H9 (cell line): ENCODE data around the gene SFXN5. TPM values are rescaled to one million over a fixed set of nuclear protein-coding genes. Genes with fewer than 3 reads are reported as not detected.
A peak's percentile ranks its signal among the peaks of the same experiment; 100 is the strongest.

Experiments used
- DNase-seq: peaks from one replicate; pipeline ENCODE4 v3.0.0-alpha.2; 2017
- H2AFZ ChIP-seq: one replicate; pipeline ENCODE4 v1.6.1; 2013; ENCODE audit warnings: mild to moderate bottlenecking, low read length, control low read depth, moderate library complexity
- H2AK5ac ChIP-seq: 2 replicates; pipeline ENCODE4 v1.6.1; 2013; ENCODE audit warnings: low read length, control low read depth, mixed read lengths; ENCODE audit not compliant: insufficient read length
- H2BK120ac ChIP-seq: one replicate; pipeline ENCODE4 v1.6.1; 2013; ENCODE audit warnings: low read depth, mild to moderate bottlenecking, low read length, control low read depth, inconsistent platforms; ENCODE audit not compliant: poor library complexity, severe bottlenecking
- H2BK12ac ChIP-seq: 2 replicates; pipeline ENCODE4 v1.6.1; 2013; ENCODE audit warnings: low read length, control low read depth, mixed read lengths, low read depth; ENCODE audit not compliant: insufficient read length
- H2BK15ac ChIP-seq: 2 replicates; pipeline ENCODE4 v1.6.1; 2013; ENCODE audit warnings: low read depth, low read length, control low read depth
- H2BK20ac ChIP-seq: one replicate; pipeline ENCODE4 v1.6.1; 2013; ENCODE audit warnings: low read depth, mild to moderate bottlenecking, low read length, control low read depth, inconsistent platforms; ENCODE audit not compliant: poor library complexity, severe bottlenecking
- H2BK5ac ChIP-seq: 2 replicates; pipeline ENCODE4 v1.6.1; 2013; ENCODE audit warnings: low read length, control low read depth, mixed read lengths; ENCODE audit not compliant: insufficient read length
- H3K14ac ChIP-seq: 2 replicates; pipeline ENCODE4 v1.6.1; 2013; ENCODE audit warnings: low read length, control low read depth; ENCODE audit not compliant: insufficient read depth
- H3K18ac ChIP-seq: 2 replicates; pipeline ENCODE4 v1.6.1; 2013; ENCODE audit warnings: low read depth, mild to moderate bottlenecking, mixed read lengths, low read length, control low read depth; ENCODE audit not compliant: insufficient read length
- H3K23ac ChIP-seq: 2 replicates; pipeline ENCODE4 v1.6.1; 2013; ENCODE audit warnings: low read length, control low read depth, mixed read lengths, low read depth; ENCODE audit not compliant: insufficient read length
- H3K23me2 ChIP-seq: 2 replicates; pipeline ENCODE4 v1.6.1; 2013; ENCODE audit warnings: low read depth, mild to moderate bottlenecking, mixed read lengths, low read length, control low read depth; ENCODE audit not compliant: insufficient read length, poor library complexity, severe bottlenecking
- H3K27ac ChIP-seq: 2 replicates; pipeline ENCODE4 v1.5.1; 2013; ENCODE audit warnings: low read length, control low read depth, mixed read lengths, low read depth; ENCODE audit not compliant: insufficient read length
- H3K27me3 ChIP-seq: 2 replicates; pipeline ENCODE4 v1.6.1; 2013; ENCODE audit warnings: low read length, control low read depth, inconsistent platforms; ENCODE audit not compliant: insufficient read depth
- H3K4ac ChIP-seq: 2 replicates; pipeline ENCODE4 v1.6.1; 2013; ENCODE audit warnings: low read depth, mild to moderate bottlenecking, control low read depth, inconsistent platforms, low read length, moderate library complexity
- H3K4me1 ChIP-seq: 2 replicates; pipeline ENCODE4 v1.6.1; 2013; ENCODE audit warnings: low read length, control low read depth, inconsistent platforms; ENCODE audit not compliant: insufficient read depth
- H3K4me2 ChIP-seq: 2 replicates; pipeline ENCODE4 v1.6.1; 2013; ENCODE audit warnings: low read length, control low read depth, mixed read lengths; ENCODE audit not compliant: insufficient read length, insufficient read depth
- H3K56ac ChIP-seq: 2 replicates; pipeline ENCODE4 v1.6.1; 2013; ENCODE audit warnings: low read depth, mild to moderate bottlenecking, mixed read lengths, low read length, control low read depth; ENCODE audit not compliant: insufficient read length
- H3K79me1 ChIP-seq: 2 replicates; pipeline ENCODE4 v1.6.1; 2013; ENCODE audit warnings: low read depth, mild to moderate bottlenecking, moderate library complexity, low read length, control low read depth, inconsistent platforms; ENCODE audit not compliant: insufficient read depth, poor library complexity, severe bottlenecking
- H3K79me2 ChIP-seq: 2 replicates; pipeline ENCODE4 v1.6.1; 2013; ENCODE audit warnings: low read length, control low read depth, inconsistent platforms; ENCODE audit not compliant: insufficient read depth
- H3K9ac ChIP-seq: 2 replicates; pipeline ENCODE4 v1.6.1; 2013; ENCODE audit warnings: low read length, control low read depth, mixed read lengths; ENCODE audit not compliant: insufficient read length; ENCODE audit errors: extremely low read depth
- H3K9me3 ChIP-seq: one replicate; pipeline ENCODE4 v1.6.1; 2013; ENCODE audit warnings: low read depth, low read length, inconsistent platforms; ENCODE audit not compliant: control insufficient read depth
- H3T11ph ChIP-seq: one replicate; pipeline ENCODE4 v1.6.1; 2013; ENCODE audit warnings: mild to moderate bottlenecking, low read length, control low read depth, inconsistent platforms
- H4K20me1 ChIP-seq: one replicate; pipeline ENCODE4 v1.6.1; 2013; ENCODE audit not compliant: control insufficient read depth, insufficient read length, insufficient read depth
- H4K5ac ChIP-seq: 2 replicates; pipeline ENCODE4 v1.6.1; 2013; ENCODE audit warnings: low read depth, mild to moderate bottlenecking, mixed read lengths, low read length, control low read depth; ENCODE audit not compliant: insufficient read length
- H4K8ac ChIP-seq: replicated peaks from 2 replicates; pipeline ENCODE4 v1.6.1; 2013; ENCODE audit warnings: low read length, control low read depth, mixed read lengths, low read depth; ENCODE audit not compliant: insufficient read length
- H4K91ac ChIP-seq: 2 replicates; pipeline ENCODE4 v1.6.1; 2013; ENCODE audit warnings: low read depth, mild to moderate bottlenecking, moderate library complexity, mixed read lengths, low read length, control low read depth; ENCODE audit not compliant: insufficient read length
- H3K27ac Mint-ChIP-seq, 3 experiments: 2 replicates in 2 of 3; 3 replicates in 1 of 3; pipeline ENCODE4 v1.8.0; 2020 to 2021; ENCODE audit warnings: mixed read lengths in 3 of 3, mild to moderate bottlenecking in 1 of 3, moderate library complexity in 1 of 3
- H3K27me3 Mint-ChIP-seq: 2 replicates; pipeline ENCODE4 v1.8.0; 2021; ENCODE audit warnings: low read depth, mild to moderate bottlenecking, moderate library complexity, mixed read lengths
- H3K36me3 Mint-ChIP-seq, 3 experiments: 2 replicates in 2 of 3; 3 replicates in 1 of 3; pipeline ENCODE4 v1.8.0; 2020 to 2021; ENCODE audit warnings: low read depth in 3 of 3, mixed read lengths in 3 of 3; ENCODE audit not compliant: insufficient read depth in 1 of 3
- H3K4me1 Mint-ChIP-seq, 2 experiments: 2 replicates each; pipeline ENCODE4 v1.8.0; 2020; ENCODE audit warnings: mixed read lengths in 2 of 2
- H3K4me3 Mint-ChIP-seq, 2 experiments: 2 replicates in 1 of 2; 3 replicates in 1 of 2; pipeline ENCODE4 v1.8.0; 2020 to 2021; ENCODE audit warnings: mild to moderate bottlenecking in 2 of 2, mixed read lengths in 2 of 2, moderate library complexity in 1 of 2
- H3K9me3 Mint-ChIP-seq, 2 experiments: 2 replicates in 1 of 2; 3 replicates in 1 of 2; pipeline ENCODE4 v1.8.0; 2020; ENCODE audit warnings: mild to moderate bottlenecking in 2 of 2, mixed read lengths in 2 of 2, moderate library complexity in 1 of 2
- CTCF ChIP-seq: fragments of 200-600 bp; sonication (generic); conservative IDR thresholded peaks from 3 replicates; pipeline ENCODE4 v1.8.0; 2021; ENCODE audit warnings: antibody characterized with exemption, mild to moderate bottlenecking
- WGBS: extraction: QIAGEN DNeasy Blood & Tissue Kit; methylation state at CpG from one replicate; pipeline ENCODE4 v1.1.7; 2013; ENCODE audit warnings: missing lambda C conversion rate, low lambda C conversion rate, mixed read lengths; ENCODE audit not compliant: insufficient read length; ENCODE audit errors: extremely low coverage; 5-methylcytosine and 5-hydroxymethylcytosine counted together
- total RNA-seq: library from RNA; stranded (reverse); gene quantifications from 2 replicates; pipeline ENCODE4 v1.2.1, GENCODE V29; 2021

Gene SFXN5
- total RNA-seq, 1 experiment from 2014 or later: 30.9 TPM

GRCh38 chr2:72914206-72914559 is 157.3 kb downstream of the SFXN5 start:
- Histone ChIP-seq H2BK20ac (no peak overlapping the region), H3K4ac (no peak overlapping the region), H2BK120ac (no peak overlapping the region), H3K79me2 (no peaks in the 10 kb centered on the region), H3K23ac (no peak overlapping the region), H2BK12ac (no peak overlapping the region), H4K5ac (no peak overlapping the region), H2BK15ac (no peak overlapping the region), H4K8ac (no peak overlapping the region), H3K14ac (no peak overlapping the region), H3K56ac (no peak overlapping the region), H3K27ac (no peak overlapping the region), H4K91ac (no peak overlapping the region), H4K20me1 (no peaks in the 10 kb centered on the region), H3K4me1 (peaks cover 6% of the 10 kb centered on the region; the same call in 1 of the 2 replicates), H3T11ph (no peak overlapping the region), H2AFZ (no peak overlapping the region), H3K27me3 (peaks cover 52% of the 10 kb centered on the region), H3K18ac (no peak overlapping the region), H3K79me1 (no peaks in the 10 kb centered on the region), H3K23me2 (peaks cover 28% of the 10 kb centered on the region), H3K4me2 (peak overlapping the region; percentile 76), H3K9me3 (no peaks in the 10 kb centered on the region), H2BK5ac (no peak overlapping the region), H2AK5ac (no peak overlapping the region), H3K9ac (no peak overlapping the region)
- peak overlapping the region in 1 of 2 experiments; percentile 90; a peak in 3 of 5 replicates for H3K4me3 Mint-ChIP-seq
- TF ChIP-seq CTCF: no peak
- DNase-seq: peak; percentile 18
- no peak overlapping the region for H3K27ac Mint-ChIP-seq
- peaks cover 21 to 36% of the 10 kb centered on the region in 2 experiments for H3K4me1 Mint-ChIP-seq
- H3K27me3 Mint-ChIP-seq: peaks cover 80% of the 10 kb centered on the region
- no peaks in the 10 kb centered on the region for H3K36me3 Mint-ChIP-seq
- no CpG with 5 or more reads among the region's 7 CpGs for WGBS
- H3K9me3 Mint-ChIP-seq: peaks cover 0 to 4% of the 10 kb centered on the region in 2 experiments; a peak in 2 of 5 replicates
